ENCODE results near the gene CCDC57.
A peak's percentile ranks its signal among the peaks of the same experiment; 100 is the strongest.

CCDC57 gene

GRCh38 chr17:82235056-82235774, 22.6 kb upstream of the CCDC57 start:
- no peak for DNase-seq

GRCh38 chr17:82234211-82235055, 21.8 kb upstream of the CCDC57 start:
- no peak for DNase-seq

GRCh38 chr17:82232876-82233785, 20.5 kb upstream of the CCDC57 start:
- DNase-seq: no peak

GRCh38 chr17:82232322-82232820, 19.7 kb upstream of the CCDC57 start:
- no peak for DNase-seq

- peak in 1 of 2 donors; percentile 29 for DNase-seq
These were observed 19.1 kb upstream of the CCDC57 start for GRCh38 chr17:82231562-82232321.

GRCh38 chr17:82231312-82231561, 18.6 kb upstream of the CCDC57 start:
- DNase-seq: no peak

GRCh38 chr17:82230609-82231311, 18.1 kb upstream of the CCDC57 start:
- peak; percentile 8 to 52 for DNase-seq

- no peak for DNase-seq
These were observed 17.3 kb upstream of the CCDC57 start for GRCh38 chr17:82229698-82230608.

- DNase-seq: peak in 1 of 2 donors; percentile 22
These were observed 16.4 kb upstream of the CCDC57 start, which contains the start of gene SLC16A3 for GRCh38 chr17:82228842-82229697. Gene SLC16A3 (plus strand): TSS chr17:82229042. CDS start chr17:82236009, 6,967 bp downstream.

GRCh38 chr17:82228278-82228841, 15.7 kb upstream of the CCDC57 start:
- no peak for DNase-seq

- DNase-seq: no peak
These were observed 15.1 kb upstream of the CCDC57 start for GRCh38 chr17:82227629-82228277.

GRCh38 chr17:82226809-82227628, 14.4 kb upstream of the CCDC57 start:
- DNase-seq: no peak

- no peak for DNase-seq
These were observed 13.6 kb upstream of the CCDC57 start for GRCh38 chr17:82226146-82226808.

GRCh38 chr17:82225368-82226029, 12.9 kb upstream of the CCDC57 start:
- no peak for DNase-seq

- no peak for DNase-seq
These were observed 12.0 kb upstream of the CCDC57 start for GRCh38 chr17:82224666-82225065.

GRCh38 chr17:82223517-82223916, 10.9 kb upstream of the CCDC57 start:
- no peak for DNase-seq

Measured in hippocampal formation (tissue), 2 donors.